Lower leg skin (tissue), 3 donors: ENCODE data around the gene TSHZ2.

Experiments used
- CTCF ChIP-seq, 3 donors: fragments of 450-650 bp; IDR thresholded peaks; one replicate each; pipeline ENCODE4 v1.5.1; 2016; ENCODE audit warnings: antibody characterized with exemption in 3 of 3, mild to moderate bottlenecking in 3 of 3, moderate library complexity in 2 of 3
- POLR2A ChIP-seq, 2 donors: fragments of 450-650 bp; IDR thresholded peaks; one replicate each; pipeline ENCODE4 v1.6.1; 2016 to 2017; ENCODE audit warnings: antibody characterized with exemption in 2 of 2, mild to moderate bottlenecking in 1 of 2, moderate library complexity in 1 of 2

- TF ChIP-seq CTCF (IDR thresholded peaks at IDR 0.05) (no peak), POLR2A (IDR thresholded peaks at IDR 0.05) (no peak)
These were observed 61.0 kb downstream of the TSHZ2 start for GRCh38 chr20:53033176-53033575.
